MV-4-11 (cell line): ENCODE measurements around the gene CAMK1D.
"Not testable (repeated sequence)": the region's sequence is repeated elsewhere in the genome, so short reads cannot be mapped to it uniquely, and the experiment has no call there.

Experiments
- DNase-seq: peaks from one replicate; lab custom pipeline; 2025; lab: John Stamatoyannopoulos, UW

Gene CAMK1D

GRCh38 chr10:12797471-12798262, 448.3 kb downstream of the CAMK1D start:
- DNase-seq = no peak

GRCh38 chr10:12799144-12799543, 449.8 kb downstream of the CAMK1D start:
- DNase-seq = no peak

GRCh38 chr10:12799714-12800113, 450.4 kb downstream of the CAMK1D start:
- no peak for DNase-seq

- no peak for DNase-seq
These were observed 451.0 kb downstream of the CAMK1D start for GRCh38 chr10:12800302-12800701.

- DNase-seq = no peak
These were observed 452.1 kb downstream of the CAMK1D start for GRCh38 chr10:12801214-12802087.

- no peak for DNase-seq
These were observed 454.4 kb downstream of the CAMK1D start for GRCh38 chr10:12803776-12804175.

GRCh38 chr10:12806228-12807095, 457.1 kb downstream of the CAMK1D start:
- DNase-seq = no peak

GRCh38 chr10:12807096-12807755, 457.9 kb downstream of the CAMK1D start:
- no peak for DNase-seq

GRCh38 chr10:12808014-12808613, 458.8 kb downstream of the CAMK1D start:
- no peak for DNase-seq

- not testable (repeated sequence) for DNase-seq
These were observed 460.7 kb downstream of the CAMK1D start for GRCh38 chr10:12810046-12810445.

GRCh38 chr10:12811826-12812225, 462.5 kb downstream of the CAMK1D start:
- no peak for DNase-seq

- no peak for DNase-seq
These were observed 463.2 kb downstream of the CAMK1D start for GRCh38 chr10:12812571-12812970.

- DNase-seq = no peak
These were observed 464.8 kb downstream of the CAMK1D start for GRCh38 chr10:12814166-12814565.

GRCh38 chr10:12819071-12819470, 469.7 kb downstream of the CAMK1D start:
- no peak for DNase-seq

GRCh38 chr10:12819656-12820055, 470.3 kb downstream of the CAMK1D start:
- no peak for DNase-seq

- DNase-seq = no peak
These were observed 473.0 kb downstream of the CAMK1D start for GRCh38 chr10:12822126-12822892.

GRCh38 chr10:12822893-12823170, 473.5 kb downstream of the CAMK1D start:
- no peak for DNase-seq

- DNase-seq = no peak
These were observed 474.0 kb downstream of the CAMK1D start for GRCh38 chr10:12823328-12823727.

- no peak for DNase-seq
These were observed 476.0 kb downstream of the CAMK1D start for GRCh38 chr10:12825260-12825849.

GRCh38 chr10:12826800-12827372, 477.5 kb downstream of the CAMK1D start:
- no peak for DNase-seq
